Skeletal muscle tissue (tissue), 4 donors: Measurements from ENCODE around the gene SGO2. TPM values are rescaled to one million over a fixed set of nuclear protein-coding genes. Genes with fewer than 3 reads are reported as not detected.
"Not testable (repeated sequence)": the region's sequence is repeated elsewhere in the genome, so short reads cannot be mapped to it uniquely, and the experiment has no call there.

Experiments used
- H3K27ac ChIP-seq: one replicate; pipeline ENCODE4 v1.7.0; 2013; ENCODE audit warnings: mild to moderate bottlenecking, low read depth, low read length, inconsistent platforms
- H3K27me3 ChIP-seq, 3 donors: one replicate each; pipeline ENCODE4 v1.7.0; 2013; ENCODE audit warnings: low read length in 3 of 3; ENCODE audit not compliant: control insufficient read depth in 3 of 3, insufficient read depth in 3 of 3
- H3K36me3 ChIP-seq, 3 donors: one replicate each; pipeline ENCODE4 v1.7.0; 2013; ENCODE audit warnings: low read length in 3 of 3; ENCODE audit not compliant: control insufficient read depth in 3 of 3, insufficient read depth in 3 of 3
- H3K4me1 ChIP-seq, 3 donors: one replicate each; pipeline ENCODE4 v1.7.0; 2013; ENCODE audit warnings: low read length in 3 of 3, mild to moderate bottlenecking in 3 of 3; ENCODE audit not compliant: control insufficient read depth in 3 of 3, insufficient read depth in 3 of 3
- H3K4me3 ChIP-seq, 3 donors: one replicate each; pipeline ENCODE4 v1.7.0; 2013; ENCODE audit warnings: low read length in 3 of 3
- H3K9ac ChIP-seq, 3 donors: one replicate each; pipeline ENCODE4 v1.7.0; 2013; ENCODE audit warnings: low read length in 3 of 3, mild to moderate bottlenecking in 3 of 3, moderate library complexity in 2 of 3, low read depth in 1 of 3
- H3K9me3 ChIP-seq, 3 donors: one replicate each; pipeline ENCODE4 v1.7.0; 2013; ENCODE audit warnings: low read length in 3 of 3; ENCODE audit not compliant: control insufficient read depth in 3 of 3
- total RNA-seq: library from RNA; depleted of rRNA; stranded (reverse); fragments of >200 nt; gene quantifications from one replicate; pipeline ENCODE4 v1.2.3, GENCODE V29; 2014
- donor health status: Osteomylitis.

SGO2 gene
- total RNA-seq, 1 donor from 2014 or later: 1.0 TPM

DNA sequence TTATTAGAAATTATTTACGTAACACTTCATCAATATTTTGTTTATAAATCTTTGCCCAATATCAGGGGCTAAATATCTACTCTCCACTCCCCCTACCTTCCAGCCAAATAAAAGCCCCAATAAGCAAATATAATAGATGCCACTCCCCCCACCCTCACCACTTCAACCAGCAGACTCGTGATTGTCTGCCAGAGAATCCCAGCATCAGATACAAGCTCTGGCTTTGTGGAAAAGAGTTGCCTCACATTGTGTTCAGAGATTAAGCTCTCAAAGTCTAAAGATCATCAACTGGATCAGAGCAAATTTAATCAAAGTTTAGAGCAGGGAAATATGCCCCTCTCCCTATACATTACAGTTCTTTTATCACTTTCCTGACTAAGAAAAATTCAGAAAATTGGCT, 99.3 kb downstream of the SGO2 start:
- no peaks in the 10 kb centered on the region for H3K9me3 ChIP-seq
- no peak overlapping the region for H3K9ac ChIP-seq
- no peaks in the 10 kb centered on the region for H3K4me1 ChIP-seq
- H3K27me3 ChIP-seq: no peaks in the 10 kb centered on the region
- no peaks in the 10 kb centered on the region for H3K36me3 ChIP-seq
- no peak overlapping the region for H3K27ac ChIP-seq
- no peak overlapping the region for H3K4me3 ChIP-seq

DNA sequence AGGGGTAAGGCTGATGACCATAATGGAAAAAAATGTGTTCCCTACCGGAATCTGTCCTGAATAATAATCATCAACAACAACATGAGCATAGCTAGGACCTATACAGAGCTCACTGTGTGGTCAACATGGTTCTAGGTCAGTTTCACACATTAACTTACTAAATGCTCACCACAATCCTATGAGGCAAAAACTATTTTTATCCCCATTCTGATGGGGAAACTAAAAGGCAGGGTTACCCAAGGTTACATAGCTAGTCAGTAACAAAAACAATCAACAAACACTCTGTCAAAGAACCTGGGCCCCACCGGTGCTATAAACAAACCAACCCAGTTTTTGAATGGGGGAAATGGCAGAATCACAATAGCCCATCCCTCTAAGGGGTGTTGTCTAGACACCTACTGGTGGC, 100.0 kb downstream of the SGO2 start:
- Histone ChIP-seq H3K27ac (no peak overlapping the region), H3K4me1 (no peaks in the 10 kb centered on the region), H3K9me3 (no peaks in the 10 kb centered on the region), H3K4me3 (no peak overlapping the region), H3K36me3 (no peaks in the 10 kb centered on the region), H3K27me3 (no peaks in the 10 kb centered on the region), H3K9ac (no peak overlapping the region)

DNA sequence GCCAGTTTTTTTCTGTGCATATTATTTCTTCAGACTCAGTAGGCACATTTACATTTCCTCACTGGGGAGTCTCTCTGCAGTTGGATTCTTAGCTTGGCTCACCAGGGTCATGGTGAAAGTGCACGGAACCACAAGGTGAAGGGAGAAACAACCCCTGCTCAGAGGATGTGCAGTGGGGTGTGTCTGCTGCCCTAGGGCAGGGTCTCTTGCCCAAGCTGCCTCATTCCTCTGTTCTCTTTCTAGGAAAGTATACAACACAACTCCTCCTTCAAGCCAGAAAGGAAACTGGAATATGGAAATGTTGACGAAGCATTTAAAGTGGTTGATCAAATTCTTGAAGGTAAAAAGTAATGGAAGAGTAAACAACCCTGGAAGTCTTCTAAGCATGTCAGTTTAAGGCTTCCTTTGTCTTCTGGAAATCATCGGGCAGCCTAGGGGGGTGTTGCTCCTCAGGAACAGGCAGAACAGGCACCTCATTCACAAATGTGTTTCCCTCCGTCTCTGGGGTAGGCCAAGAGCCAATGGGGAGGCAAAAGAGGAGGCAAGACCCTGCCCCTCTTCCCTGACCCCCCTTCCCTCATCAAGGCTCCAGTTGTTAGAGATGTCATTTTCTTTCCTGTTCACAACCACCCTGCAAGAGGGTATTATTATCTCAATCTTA, 101.2 kb downstream of the SGO2 start:
- Histone ChIP-seq H3K27ac (no peak overlapping the region), H3K4me1 (no peaks in the 10 kb centered on the region), H3K9me3 (no peaks in the 10 kb centered on the region), H3K36me3 (no peaks in the 10 kb centered on the region), H3K27me3 (no peaks in the 10 kb centered on the region), H3K9ac (no peak overlapping the region), H3K4me3 (no peak overlapping the region)

DNA sequence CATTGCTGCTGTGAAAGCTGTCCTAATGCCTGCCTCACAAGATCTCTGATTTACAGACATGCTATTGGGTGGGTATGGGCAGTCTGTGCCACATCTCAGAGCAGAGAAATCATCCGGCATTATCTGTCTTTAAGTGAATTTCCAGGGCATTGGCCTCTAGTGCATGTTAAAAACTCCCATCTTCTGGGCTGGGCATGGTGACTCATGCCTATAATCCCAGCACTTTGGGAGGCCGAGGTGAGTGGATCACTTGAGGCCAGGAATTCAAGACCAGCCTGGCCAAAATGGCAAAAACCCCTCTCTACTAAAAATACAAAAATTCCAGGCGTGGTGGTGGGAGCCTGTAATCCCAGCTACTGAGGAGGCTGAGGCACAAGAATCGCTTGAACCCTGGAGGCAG, 102.5 kb downstream of the SGO2 start:
- H3K9me3 ChIP-seq, H3K9ac ChIP-seq, H3K27ac ChIP-seq, H3K36me3 ChIP-seq, H3K4me1 ChIP-seq, H3K27me3 ChIP-seq, H3K4me3 ChIP-seq: not testable (repeated sequence)

DNA sequence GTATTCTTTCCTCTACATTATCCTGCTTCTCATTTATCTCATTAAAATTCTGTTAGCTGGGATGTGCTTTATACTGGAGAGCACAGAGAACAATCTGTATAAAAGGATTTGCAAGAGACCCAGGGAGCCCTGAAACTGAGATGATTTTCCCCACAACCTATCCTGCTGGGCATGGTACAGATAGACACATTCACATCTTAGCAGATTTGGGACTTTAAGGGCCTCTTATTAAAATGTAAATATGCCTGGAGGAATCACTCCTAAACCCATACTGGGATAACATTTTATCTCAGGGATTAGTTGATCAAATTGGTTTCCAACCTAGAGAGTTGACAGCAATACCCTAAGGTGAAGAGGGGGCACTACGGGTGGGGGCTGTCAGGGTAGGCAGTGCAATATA, 105.3 kb downstream of the SGO2 start:
- Histone ChIP-seq H3K4me3 (no peak overlapping the region), H3K9me3 (no peaks in the 10 kb centered on the region), H3K9ac (no peak overlapping the region), H3K36me3 (peaks cover 0 to 3% (median 0%) of the 10 kb centered on the region in 3 donors), H3K27me3 (no peaks in the 10 kb centered on the region), H3K27ac (no peak overlapping the region), H3K4me1 (no peaks in the 10 kb centered on the region)

Other genes starting within 250 kb of the SGO2 start
- 79.9 TPM for gene SPATS2L, start 219.5 kb upstream of the SGO2 start, total RNA-seq
- gene KCTD18, start 16.1 kb upstream of the SGO2 start, total RNA-seq: 11.5 TPM
- gene AOX1, start 59.8 kb downstream of the SGO2 start, total RNA-seq: 2.1 TPM